HG02798 (cell line): ENCODE measurements around the gene HMX1.

ENCODE experiments used
- ATAC-seq: cut with Tn5 transposase; IDR thresholded peaks from one replicate; pipeline ENCODE4 v1.9.1; 2021; ENCODE audit warnings: mild to moderate bottlenecking; ENCODE audit not compliant: unreplicated experiment, poor library complexity

HMX1 gene

GRCh38 chr4:8870647-8871416 lies 807 bp downstream of the HMX1 start:
- no peak for ATAC-seq

DNA sequence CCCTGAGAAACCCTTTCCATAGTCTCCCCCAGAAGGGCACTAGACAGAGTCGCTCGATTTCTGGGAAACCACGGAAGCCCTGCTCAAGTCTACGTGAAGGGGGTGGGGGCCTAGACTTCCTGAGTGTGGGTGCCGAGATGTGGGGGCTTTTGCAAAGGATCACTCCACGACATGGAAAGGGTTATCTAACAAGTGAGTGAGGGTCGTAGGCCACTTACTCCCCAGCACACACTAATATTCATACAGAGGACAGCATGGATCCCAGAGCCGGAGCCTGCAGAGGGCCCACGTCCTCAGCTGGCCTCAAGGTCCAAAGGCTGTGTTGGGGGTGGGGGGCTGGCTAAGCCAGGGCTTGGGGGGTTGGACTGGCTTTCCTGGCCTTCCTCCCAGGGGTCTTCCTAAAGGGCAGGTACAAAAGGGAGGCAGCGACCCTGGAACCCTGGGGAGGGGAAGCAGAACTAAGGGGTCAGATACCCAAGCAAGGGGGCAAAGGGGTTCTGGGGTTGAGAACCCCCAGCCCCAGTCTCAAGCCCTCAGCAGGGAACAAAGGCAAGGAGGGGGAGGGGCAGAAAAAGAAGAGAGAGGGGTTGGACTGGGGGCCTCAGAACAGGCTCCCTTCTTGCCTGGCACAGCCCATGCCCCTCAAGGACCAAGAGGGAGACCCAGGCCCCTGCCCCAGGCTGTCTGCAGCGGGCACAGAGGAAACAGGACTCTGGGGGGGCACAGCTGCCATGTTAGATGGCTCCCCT lies 1.6 kb downstream of the HMX1 start:
- ATAC-seq = no peak

GRCh38 chr4:8869002-8869897 lies 2.4 kb downstream of the HMX1 start:
- no peak for ATAC-seq

GRCh38 chr4:8868321-8869001 lies 3.2 kb downstream of the HMX1 start:
- no peak for ATAC-seq

DNA sequence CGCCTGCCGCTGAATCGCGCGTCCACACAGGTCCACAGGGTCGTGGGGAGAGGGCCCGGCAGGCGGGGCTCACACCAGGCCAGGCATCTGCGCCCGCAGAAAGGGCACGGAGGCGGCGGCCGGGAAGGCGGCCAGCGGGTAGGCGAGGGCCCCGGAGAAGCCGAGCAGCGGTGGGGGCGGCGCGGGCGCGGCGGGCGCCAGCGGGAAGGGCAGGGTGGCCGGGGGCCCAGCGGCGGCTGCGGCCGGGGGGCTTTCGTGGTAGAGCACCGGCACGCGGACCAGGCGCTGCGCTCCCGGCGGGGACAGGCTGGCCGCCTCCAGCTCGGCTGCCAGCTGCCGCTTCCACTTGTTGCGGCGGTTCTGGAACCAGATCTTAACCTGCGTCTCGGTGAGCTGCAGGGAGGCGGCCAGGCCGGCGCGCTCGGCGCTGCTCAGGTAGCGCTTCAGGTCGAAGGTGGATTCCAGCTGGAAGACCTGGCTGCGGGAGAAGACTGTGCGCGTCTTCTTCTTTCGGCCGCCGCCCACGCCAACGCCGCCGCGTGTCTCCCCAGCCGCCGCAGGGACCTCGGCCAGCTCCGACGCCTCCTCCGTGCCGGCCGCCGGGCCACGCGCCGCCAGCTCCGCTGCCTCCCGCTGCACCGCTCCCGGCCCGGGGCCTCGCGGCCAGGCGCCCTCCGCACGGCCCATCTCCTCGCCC lies 3.9 kb downstream of the HMX1 start:
- no peak for ATAC-seq

DNA sequence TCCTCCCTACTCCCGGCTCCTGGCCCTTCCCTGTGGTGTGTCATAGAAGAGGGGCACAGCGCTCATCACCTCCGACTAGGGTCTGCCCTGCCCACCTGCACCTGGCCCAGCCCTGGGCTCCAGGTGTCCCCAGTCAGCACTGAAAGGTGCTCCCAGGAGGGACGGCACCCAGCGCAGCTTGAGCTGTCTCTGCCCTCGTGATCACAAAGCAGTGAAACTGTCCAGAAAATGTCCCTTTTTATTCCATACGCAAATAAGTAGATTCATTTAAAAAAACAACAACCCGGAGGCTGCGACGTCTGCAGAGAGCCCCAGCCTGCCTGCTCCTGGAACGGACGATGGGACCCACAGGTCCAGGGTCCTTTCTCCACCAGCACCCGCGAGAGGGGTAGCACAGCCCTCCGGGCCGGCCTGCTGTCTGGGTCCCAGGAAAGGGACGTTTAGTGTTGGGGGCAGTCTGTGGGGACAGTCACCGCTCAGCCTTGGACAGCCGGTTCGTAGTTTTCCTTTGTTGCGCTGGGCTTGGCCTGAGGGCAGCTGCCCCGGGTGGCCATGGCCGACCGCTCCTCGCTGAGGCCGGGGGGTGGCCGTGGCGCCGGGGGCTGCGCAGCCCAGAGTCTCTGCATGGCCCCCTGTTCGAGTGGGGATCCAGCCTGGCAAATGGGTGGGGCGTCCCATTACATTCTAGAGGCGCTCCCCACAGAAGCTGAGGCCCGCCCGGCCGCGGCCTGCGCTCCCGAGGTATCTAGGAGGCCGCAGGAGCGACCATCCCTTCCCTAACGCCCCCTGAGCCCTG lies 4.6 kb downstream of the HMX1 start:
- no peak for ATAC-seq

- no peak for ATAC-seq
These were observed 5.2 kb downstream of the HMX1 start for GRCh38 chr4:8866421-8866820.

DNA sequence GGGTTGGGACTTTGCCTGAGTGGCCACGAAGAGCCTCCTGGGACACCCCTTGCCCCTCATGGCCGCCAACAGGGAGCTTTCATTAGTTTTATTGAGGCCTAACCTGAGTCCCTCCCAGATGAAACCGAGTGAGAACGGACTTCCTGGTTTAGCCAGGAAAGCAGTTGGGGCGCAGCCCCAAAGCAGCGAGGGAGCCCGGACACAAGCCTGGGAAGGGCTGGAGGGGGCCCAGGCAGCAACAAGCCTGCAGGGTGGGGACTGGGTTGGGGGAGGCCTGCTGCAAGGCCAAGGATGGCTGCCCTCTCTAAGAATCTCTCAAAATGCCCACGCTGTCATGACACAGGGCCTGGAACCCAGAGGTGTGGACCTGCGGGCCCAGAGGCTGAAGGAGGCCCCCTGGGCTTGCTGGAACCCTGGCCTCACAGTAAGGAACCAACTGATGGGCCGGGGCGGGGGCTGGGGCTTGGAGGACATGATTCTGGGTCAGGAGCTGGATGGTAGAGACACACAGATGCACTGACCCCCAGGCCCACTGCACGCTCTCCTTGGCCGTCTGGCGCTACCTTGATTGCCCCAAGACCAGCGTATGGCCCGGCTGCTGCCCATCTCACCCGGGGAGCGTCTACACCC lies 5.8 kb downstream of the HMX1 start:
- no peak for ATAC-seq

GRCh38 chr4:8864912-8865680 lies 6.5 kb downstream of the HMX1 start:
- no peak for ATAC-seq

- no peak for ATAC-seq
These were observed 7.7 kb downstream of the HMX1 start for GRCh38 chr4:8863686-8864682.

GRCh38 chr4:8862800-8863685 lies 8.6 kb downstream of the HMX1 start:
- ATAC-seq = no peak

- no peak for ATAC-seq
These were observed 9.3 kb downstream of the HMX1 start for GRCh38 chr4:8862334-8862733.

- no peak for ATAC-seq
These were observed 9.9 kb downstream of the HMX1 start for GRCh38 chr4:8861576-8862295.

GRCh38 chr4:8860892-8861575 lies 10.6 kb downstream of the HMX1 start:
- ATAC-seq = no peak
